Body of pancreas (tissue), 4 donors: ENCODE results near the gene SIK3. TPM values are rescaled to one million over a fixed set of nuclear protein-coding genes. Genes with fewer than 3 reads are reported as not detected.

ENCODE experiments used
- ATAC-seq: fragments of 150-250 bp; one replicate; pipeline ENCODE4 v1.9.1; 2016
- DNase-seq, 4 donors: peaks; one replicate each; pipeline ENCODE4 v3.0.0-alpha.2; 2019
- H3K27ac ChIP-seq, 4 donors: fragments of 200-600 bp; sonication (generic); 1 replicate in 3 of 4; 2 replicates in 1 of 4; pipeline versions ENCODE4 v1.5.1 to v1.6.1; 2016 to 2019; ENCODE audit warnings: mild to moderate bottlenecking in 1 of 4, mixed read lengths in 1 of 4, moderate library complexity in 1 of 4
- H3K27me3 ChIP-seq, 2 donors: fragments of 200-600 bp; sonication (generic); one replicate each; pipeline ENCODE4 v1.6.0; 2016; ENCODE audit warnings: mild to moderate bottlenecking in 1 of 2
- H3K36me3 ChIP-seq, 2 donors: fragments of 200-600 bp; sonication (generic); replicated peaks in 1 of 2; 2 replicates each; pipeline ENCODE4 v1.5.1; 2016; ENCODE audit warnings: low read depth in 2 of 2; ENCODE audit not compliant: insufficient read depth in 1 of 2
- H3K4me1 ChIP-seq: fragments of 200-600 bp; sonication (generic); one replicate; pipeline ENCODE4 v1.6.0; 2016
- H3K4me3 ChIP-seq, 2 donors: fragments of 200-600 bp; sonication (generic); 1 replicate in 1 of 2; 2 replicates in 1 of 2; pipeline ENCODE4 v1.5.1; 2016 to 2019
- H3K9me3 ChIP-seq, 3 donors: fragments of 200-600 bp; sonication (generic); 1 replicate in 2 of 3; 2 replicates in 1 of 3; pipeline ENCODE4 v1.5.1; 2016
- POLR2A ChIP-seq, 3 donors: fragments of 450-650 bp; IDR thresholded peaks; one replicate each; pipeline ENCODE4 v1.6.1; 2016; ENCODE audit warnings: antibody characterized with exemption in 3 of 3, mild to moderate bottlenecking in 2 of 3
- WGBS, 2 donors: methylation state at CpG; one replicate each; pipeline ENCODE4 v1.1.5; 2017; 5-methylcytosine and 5-hydroxymethylcytosine counted together
- intact Hi-C: fragments of 100-400 bp; cut with DNase I; formaldehyde crosslinking; loops from one replicate; pipeline ENCODE4 v1.15.1; 2023
- total RNA-seq, 2 donors: library from RNA; depleted of rRNA; stranded (reverse); fragments of >200 nt; gene quantifications; one replicate each; pipeline ENCODE4 v1.1.0, GENCODE V29; 2016
- TF ChIP-seq, protein P1 (sequence below), 7 experiments: fragments of 450-650 bp in 4 of 7; fragments of 200-600 bp in 3 of 7; sonication (generic) in 3 of 7; IDR thresholded peaks; one replicate each; pipeline ENCODE4 v1.5.1; 2016 to 2019; ENCODE audit warnings: antibody characterized with exemption in 7 of 7

Gene SIK3
- total RNA-seq, 2 donors from 2014 or later = 24.1 to 46.1 TPM

DNA sequence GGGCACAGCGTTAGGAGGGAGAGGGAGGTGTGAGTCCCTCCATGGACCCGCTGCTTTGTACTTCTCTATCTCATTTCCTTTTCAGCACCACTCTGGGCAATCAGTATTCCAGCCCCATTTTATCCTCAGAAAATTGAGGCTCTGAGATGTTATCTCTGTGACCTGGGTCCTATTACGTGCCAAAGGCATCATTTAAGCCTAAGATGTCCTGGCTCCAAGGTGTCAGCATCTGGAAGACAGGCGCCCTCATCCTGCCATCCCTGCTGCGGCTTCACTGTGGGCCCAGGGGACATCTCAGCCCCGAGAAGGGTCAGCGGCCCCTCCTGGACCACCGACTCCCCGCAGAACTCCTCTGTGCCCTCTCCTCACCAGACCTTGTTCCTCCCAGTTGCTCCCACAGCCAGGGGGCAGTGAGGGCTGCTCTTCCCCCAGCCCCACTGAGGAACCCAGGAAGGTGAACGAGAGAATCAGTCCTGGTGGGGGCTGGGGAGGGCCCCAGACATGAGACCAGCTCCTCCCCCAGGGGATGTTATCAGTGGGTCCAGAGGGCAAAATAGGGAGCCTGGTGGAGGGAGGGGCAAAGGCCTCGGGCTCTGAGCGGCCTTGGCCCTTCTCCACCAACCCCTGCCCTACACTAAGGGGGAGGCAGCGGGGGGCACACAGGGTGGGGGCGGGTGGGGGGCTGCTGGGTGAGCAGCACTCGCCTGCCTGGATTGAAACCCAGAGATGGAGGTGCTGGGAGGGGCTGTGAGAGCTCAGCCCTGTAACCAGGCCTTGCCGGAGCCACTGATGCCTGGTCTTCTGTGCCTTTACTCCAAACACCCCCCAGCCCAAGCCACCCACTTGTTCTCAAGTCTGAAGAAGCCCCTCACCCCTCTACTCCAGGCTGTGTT, 269.4 kb downstream of the SIK3 start:
- H3K36me3 ChIP-seq = no peaks in the 10 kb centered on the region
- no peak overlapping the region for H3K4me3 ChIP-seq
- intact Hi-C loops = no loop called here
- no peaks in the 10 kb centered on the region for H3K9me3 ChIP-seq
- no peaks in the 10 kb centered on the region for H3K27me3 ChIP-seq
- DNase-seq (no peak), ATAC-seq (no peak)
- TF ChIP-seq POLR2A (IDR thresholded peaks at IDR 0.05) = no peak
- TF ChIP-seq, protein P1, sequence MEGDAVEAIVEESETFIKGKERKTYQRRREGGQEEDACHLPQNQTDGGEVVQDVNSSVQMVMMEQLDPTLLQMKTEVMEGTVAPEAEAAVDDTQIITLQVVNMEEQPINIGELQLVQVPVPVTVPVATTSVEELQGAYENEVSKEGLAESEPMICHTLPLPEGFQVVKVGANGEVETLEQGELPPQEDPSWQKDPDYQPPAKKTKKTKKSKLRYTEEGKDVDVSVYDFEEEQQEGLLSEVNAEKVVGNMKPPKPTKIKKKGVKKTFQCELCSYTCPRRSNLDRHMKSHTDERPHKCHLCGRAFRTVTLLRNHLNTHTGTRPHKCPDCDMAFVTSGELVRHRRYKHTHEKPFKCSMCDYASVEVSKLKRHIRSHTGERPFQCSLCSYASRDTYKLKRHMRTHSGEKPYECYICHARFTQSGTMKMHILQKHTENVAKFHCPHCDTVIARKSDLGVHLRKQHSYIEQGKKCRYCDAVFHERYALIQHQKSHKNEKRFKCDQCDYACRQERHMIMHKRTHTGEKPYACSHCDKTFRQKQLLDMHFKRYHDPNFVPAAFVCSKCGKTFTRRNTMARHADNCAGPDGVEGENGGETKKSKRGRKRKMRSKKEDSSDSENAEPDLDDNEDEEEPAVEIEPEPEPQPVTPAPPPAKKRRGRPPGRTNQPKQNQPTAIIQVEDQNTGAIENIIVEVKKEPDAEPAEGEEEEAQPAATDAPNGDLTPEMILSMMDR (IDR thresholded peaks at IDR 0.05) = no peak
- 67% methylated on average over 15 to 16 of the region's 16 CpGs for WGBS, 2 donors
- H3K27ac ChIP-seq = no peak overlapping the region
- peaks cover 42% of the 10 kb centered on the region for H3K4me1 ChIP-seq

DNA sequence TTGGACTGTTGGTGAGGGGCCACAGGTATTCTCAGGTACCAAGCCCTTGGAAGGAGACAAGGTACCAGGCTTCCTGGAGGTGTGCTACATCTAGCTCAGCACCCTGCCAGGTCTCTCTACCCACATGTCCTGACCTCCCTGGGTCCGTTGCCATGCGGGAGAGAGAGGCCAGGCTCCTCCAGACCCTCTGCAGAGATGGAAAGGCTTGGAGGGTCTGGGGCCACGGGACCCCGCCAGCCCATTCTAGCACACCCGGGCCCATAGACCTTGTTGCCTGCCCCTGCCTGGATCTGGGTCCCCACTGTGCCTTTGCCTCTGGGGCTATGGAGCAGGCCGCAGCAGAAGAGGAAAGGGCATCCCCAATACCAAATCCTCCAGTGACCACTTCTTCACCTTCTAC, 270.8 kb downstream of the SIK3 start:
- Histone ChIP-seq H3K4me1 (peaks cover 28% of the 10 kb centered on the region), H3K36me3 (no peaks in the 10 kb centered on the region), H3K9me3 (no peaks in the 10 kb centered on the region), H3K27me3 (no peaks in the 10 kb centered on the region), H3K4me3 (no peak overlapping the region), H3K27ac (no peak overlapping the region)
- ATAC-seq = no peak
- WGBS, 2 donors = 82% methylated on average over 6 of the region's 6 CpGs; no CpG with 5 or more reads in 1 of the 2 donors
- TF ChIP-seq, protein P1 (IDR thresholded peaks at IDR 0.05) = no peak
- no peak for DNase-seq
- intact Hi-C loops = no loop called here

DNA sequence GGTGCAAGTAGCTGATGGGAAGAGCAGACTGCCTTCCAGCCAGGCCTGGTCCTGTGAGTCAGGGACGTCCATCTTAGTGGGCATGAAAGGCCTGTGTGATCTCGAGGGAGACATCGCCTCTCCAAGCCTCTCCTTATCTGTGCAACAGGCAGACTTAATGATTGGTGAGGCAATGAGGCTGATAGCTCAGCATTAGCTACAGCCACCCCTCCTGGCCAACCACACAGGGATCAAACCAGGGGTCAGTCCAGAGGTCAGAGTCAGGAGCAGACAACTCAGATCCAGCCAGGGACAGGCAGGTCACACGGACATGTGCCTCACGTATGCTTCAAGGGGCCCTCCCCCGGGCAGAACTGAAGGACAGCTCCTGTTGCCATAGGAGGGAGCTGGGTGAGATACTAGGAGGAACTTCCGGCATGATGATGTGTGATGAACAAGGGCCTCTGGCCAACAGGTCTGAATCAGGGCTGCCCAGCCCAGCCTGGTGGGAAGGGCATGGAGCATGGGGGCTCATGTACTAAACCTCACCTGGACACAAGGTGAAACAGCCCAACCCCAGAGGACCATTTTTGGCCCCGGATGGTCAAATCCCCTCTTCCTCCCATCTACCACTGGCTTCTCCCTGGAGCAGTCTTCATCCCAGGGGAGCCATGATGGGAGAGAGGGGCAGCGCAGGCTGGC, 271.3 kb downstream of the SIK3 start:
- H3K36me3 ChIP-seq = no peaks in the 10 kb centered on the region
- H3K27ac ChIP-seq = no peak overlapping the region
- H3K27me3 ChIP-seq = no peaks in the 10 kb centered on the region
- TF ChIP-seq, protein P1 (IDR thresholded peaks at IDR 0.05) = no peak
- TF ChIP-seq POLR2A (IDR thresholded peaks at IDR 0.05) = no peak
- ATAC-seq = no peak
- DNase-seq = no peak
- peaks cover 22% of the 10 kb centered on the region for H3K4me1 ChIP-seq
- H3K4me3 ChIP-seq = no peak overlapping the region
- intact Hi-C loops = no loop called here
- 77 to 80% methylated on average over 7 to 8 of the region's 9 CpGs for WGBS, 2 donors
- no peaks in the 10 kb centered on the region for H3K9me3 ChIP-seq

DNA sequence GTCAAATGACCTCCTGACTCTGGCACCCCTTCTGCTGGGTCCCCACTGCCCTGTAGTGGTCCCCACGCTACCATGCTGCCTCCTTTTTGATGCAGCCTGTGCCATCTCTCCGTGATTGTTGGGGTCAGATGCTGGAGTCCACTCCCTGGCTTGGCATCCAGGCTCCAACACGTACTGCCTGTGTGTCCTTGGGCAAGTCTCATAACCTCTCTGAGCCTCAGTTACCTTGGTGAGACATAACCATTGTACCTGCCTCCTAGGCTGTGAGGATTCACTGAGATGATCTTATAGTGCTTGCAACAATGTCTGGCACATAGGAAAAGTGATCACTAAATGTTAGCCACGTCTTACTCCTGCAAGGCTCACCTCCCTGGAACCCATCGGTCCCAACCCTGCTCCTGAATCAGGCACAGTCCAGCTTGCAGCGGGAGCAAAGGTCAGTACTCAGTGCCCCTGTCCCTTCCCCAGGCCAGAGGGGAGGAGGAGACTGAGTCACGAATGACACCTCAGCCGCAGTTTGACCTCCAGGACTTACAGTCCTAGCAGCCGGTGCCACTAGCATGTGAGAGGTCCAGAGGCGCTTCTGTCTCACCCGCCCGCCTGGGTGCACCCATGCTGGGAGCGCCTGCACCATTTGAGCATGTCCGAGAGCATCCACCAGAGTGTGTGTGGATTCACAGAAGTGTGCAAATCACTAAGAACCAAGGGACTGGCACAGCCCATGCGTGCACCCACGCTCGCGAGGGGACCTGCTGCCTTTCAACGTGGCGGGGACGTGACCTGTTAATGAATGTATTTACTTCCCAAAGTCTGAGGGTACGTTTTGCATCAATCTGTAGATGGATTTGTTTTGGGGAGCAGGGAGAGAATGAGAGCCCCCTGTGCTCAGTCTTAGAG, 272.1 kb downstream of the SIK3 start:
- Histone ChIP-seq H3K27me3 (no peaks in the 10 kb centered on the region), H3K9me3 (no peaks in the 10 kb centered on the region), H3K4me3 (no peak overlapping the region), H3K4me1 (peaks cover 15% of the 10 kb centered on the region), H3K27ac (no peak overlapping the region), H3K36me3 (no peaks in the 10 kb centered on the region)
- intact Hi-C loops = no loop called here
- TF ChIP-seq POLR2A (IDR thresholded peaks at IDR 0.05) = no peak
- TF ChIP-seq, protein P1 (IDR thresholded peaks at IDR 0.05) = no peak
- 75 to 89% methylated on average over 16 to 19 of the region's 22 CpGs for WGBS, 2 donors
- ATAC-seq = no peak
- DNase-seq = no peak
